Activated CD8-positive, alpha-beta memory T cell treated with anti-CD3 and anti-CD28 coated beads, Interleukin-2, amount 50 U/mL, for 1 hour (primary cell): Measurements from ENCODE around the gene MFF.
A peak's percentile ranks its signal among the peaks of the same experiment; 100 is the strongest.

Experiments used
- DNase-seq: peaks from one replicate; pipeline ENCODE4 v3.0.0-alpha.2; 2020; ENCODE audit errors: extremely low read depth

MFF gene

DNA sequence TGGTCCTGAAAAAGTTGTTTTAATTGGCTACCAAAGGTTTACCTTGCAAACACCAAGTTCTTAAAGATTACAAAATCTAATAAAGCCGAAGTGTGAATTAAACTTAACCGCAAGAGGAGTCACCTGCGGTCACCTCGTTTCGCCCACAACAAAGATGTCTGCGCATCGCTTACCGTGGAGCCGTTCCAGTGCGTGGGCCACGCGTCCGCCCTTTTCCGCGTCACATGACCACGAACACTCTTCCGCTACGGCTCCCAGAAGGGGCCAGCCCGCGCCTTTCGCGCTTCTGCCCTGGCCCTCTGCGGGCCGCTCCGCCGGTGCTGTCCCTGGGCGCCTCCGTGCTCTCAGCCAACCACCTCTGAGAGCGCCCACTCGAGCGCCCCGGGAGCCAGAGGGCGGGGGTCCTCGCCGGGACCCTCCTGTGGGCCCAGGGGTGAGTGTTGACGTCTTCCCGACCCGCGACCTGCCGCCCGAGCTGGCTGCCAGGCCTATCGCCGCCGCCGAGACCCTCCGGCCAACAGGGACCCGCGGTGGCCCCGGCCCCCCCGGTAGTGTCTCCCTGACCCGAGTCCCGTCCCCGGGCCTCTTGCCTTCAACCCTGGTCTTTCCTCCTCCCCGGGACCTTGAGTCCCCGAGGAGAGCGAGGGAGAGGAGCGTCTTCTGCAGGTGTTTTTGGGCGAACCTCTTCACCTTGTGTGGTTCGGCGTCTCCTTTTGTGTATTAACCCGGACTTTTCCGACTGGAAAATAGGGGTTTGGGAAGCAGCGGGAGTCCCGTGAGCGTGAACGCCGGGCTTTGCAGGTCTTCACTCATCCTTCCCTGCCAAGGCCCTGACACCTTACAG is at the start of gene MFF:
Gene MFF (plus strand): TSS at position 257 of the 844 bp plus-strand sequence. CDS start 5,415 bp downstream, outside the sequence.
- peak; percentile 72 for DNase-seq

DNA sequence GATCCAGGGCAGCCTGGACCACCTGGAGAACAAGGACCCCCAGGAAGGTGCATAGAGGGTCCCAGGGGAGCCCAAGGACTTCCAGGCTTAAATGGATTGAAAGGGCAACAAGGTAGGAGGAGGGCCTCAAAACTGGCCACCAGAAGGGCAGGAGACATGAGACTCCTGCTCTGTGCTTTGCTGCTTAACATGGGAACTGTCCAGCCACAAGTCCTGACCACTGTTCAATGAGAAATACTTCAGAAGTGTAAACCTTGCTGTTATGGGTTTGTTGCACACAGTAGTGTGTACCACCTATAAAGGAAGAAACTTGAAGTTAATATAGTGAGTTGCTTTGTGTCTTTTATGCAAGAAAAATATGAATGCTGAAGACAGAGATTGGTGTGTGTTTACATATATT is 44.2 kb upstream of the MFF start:
- DNase-seq: no peak

- DNase-seq: no peak
Measured at GRCh38 chr2:227285741-227286236, 39.3 kb upstream of the MFF start.

- no peak for DNase-seq
Measured at GRCh38 chr2:227287771-227288170, 37.3 kb upstream of the MFF start.

DNA sequence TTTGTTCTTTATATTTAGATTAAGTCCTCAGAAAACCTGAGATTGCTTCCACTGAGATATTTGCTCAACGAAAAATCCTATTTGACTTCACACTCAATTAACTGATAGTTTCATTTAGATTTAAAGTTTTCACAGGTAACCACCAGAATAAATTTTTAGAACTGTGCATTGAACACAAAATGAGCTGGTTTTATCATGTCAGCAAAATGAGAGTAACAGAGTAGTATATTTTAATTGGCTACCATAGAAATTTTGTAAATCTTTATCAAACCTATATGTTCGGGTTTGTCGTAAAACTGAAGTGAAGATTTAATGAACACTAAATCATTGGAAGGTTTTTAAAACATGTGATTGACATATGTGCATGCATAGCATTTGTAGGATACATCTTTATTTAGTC is 32.7 kb upstream of the MFF start:
- DNase-seq: no peak

DNA sequence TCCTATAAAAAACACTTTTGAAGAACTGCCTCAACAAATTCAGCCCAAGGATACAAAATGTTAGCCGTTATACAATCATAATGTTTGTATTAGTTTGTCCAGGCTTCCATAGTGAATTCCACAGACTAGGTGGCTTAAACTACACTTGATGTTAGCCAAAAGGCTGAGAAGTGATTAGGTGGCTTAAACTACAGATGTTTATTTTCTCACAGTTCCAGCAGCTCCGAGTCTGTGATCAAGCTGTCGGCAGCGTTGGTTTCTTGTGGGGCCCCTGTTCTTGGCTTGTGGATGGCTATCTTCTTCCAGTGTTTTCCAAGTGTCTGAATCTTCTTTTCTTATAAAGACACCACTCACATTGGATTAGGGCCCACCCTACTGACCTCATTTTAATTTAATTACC is 31.5 kb upstream of the MFF start:
- no peak for DNase-seq

DNA sequence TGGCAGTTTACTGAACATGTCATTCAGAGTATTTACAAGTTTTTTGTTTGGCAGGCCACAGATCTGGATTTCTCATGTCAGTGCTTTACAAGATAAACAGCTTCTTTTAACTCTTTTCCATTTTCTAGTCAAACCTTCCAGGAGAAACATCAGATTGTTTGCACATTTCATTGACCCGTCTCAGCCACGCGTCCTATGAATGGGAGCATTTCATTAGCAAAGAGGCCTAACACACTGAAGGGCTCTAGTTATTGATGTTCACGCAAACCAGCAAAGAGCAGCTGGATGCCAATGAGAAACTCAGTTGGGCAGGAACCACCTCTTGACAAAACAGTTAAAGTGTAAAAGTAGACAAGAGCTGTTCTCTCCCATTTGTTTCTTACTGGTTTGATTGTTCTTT is 29.2 kb upstream of the MFF start:
- DNase-seq: no peak

DNA sequence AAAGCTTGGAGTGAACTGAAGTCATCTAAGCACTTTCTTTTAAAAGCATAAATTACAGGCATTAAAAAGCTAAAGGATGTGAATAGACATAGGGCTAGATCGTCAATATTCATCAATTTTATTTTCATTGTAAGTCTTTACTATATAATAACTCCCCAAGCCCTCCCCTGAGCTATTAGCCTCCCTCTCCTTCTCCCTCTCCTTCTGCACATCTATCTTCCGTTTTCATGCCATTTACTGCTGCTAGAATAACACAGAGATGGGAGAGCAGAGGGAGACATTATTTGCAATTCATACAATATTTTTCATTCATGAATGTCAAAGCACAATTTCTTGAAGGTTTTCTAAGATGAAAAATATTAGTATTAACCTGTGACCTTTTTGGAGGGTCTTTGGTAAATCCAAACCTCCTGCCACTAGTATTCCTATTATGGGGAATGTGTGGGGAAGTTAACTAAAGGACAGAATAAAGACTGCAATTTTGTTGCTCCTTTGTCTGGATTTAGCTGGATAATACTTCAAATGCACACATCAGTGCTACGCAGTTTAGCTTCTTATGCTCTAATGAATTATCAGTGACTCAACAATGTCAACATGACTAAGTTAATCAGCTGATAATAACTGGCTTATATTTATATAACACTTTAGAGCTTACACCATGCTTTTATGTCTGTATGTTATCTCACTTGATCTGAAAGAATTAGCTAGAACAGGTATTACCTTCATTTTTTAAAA is 28.2 kb upstream of the MFF start:
- DNase-seq: no peak

GRCh38 chr2:227301523-227301922 is 23.5 kb upstream of the MFF start:
- DNase-seq: no peak

- no peak for DNase-seq
Measured at GRCh38 chr2:227308784-227309183, 16.3 kb upstream of the MFF start.

- no peak for DNase-seq
Measured at GRCh38 chr2:227310756-227311110, 14.3 kb upstream of the MFF start.

GRCh38 chr2:227311861-227312506 is 13.1 kb upstream of the MFF start:
- no peak for DNase-seq

GRCh38 chr2:227312579-227312978 is 12.5 kb upstream of the MFF start:
- no peak for DNase-seq

DNA sequence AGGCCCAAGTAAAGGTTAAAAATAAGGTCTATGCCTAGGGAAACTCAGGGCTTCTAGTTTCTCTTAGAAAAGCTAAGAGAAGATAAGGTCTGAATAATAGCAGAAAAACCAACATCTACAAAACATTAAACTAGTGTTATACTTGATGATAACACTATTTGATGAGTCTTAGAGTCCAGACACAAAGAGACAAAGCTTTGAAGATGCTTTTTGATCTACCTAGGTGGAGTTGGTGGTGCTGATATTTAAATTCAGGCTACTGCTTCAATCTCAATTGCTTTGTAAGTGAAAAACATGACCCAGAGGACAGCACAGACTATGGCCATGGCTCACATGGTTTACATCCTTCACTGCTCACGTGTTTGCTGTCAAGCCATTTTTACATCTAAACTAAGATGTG is 11.7 kb upstream of the MFF start:
- DNase-seq: no peak

DNA sequence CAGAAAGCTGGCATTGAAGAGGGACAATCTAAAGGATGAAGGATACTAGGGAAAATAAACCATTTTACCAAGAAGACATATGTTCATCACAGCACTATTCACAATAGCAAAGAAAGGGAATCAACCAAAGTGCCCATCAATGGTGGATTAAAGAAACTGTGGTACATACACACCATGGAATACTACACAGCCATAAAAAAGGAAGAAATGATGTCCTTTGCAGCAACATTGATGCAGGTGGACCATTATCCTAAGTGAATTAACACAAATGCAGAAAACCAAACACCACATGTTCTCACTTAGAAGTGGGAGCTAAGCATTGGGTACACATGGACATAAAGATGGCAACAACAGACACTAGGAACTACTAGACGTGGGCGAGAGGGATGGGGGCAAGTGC is 7.2 kb upstream of the MFF start:
- no peak for DNase-seq

GRCh38 chr2:227320305-227321094 is 4.6 kb upstream of the MFF start:
- DNase-seq: no peak

- no peak for DNase-seq
Measured at GRCh38 chr2:227322530-227323205, 2.4 kb upstream of the MFF start.

- no peak for DNase-seq
Measured at GRCh38 chr2:227323818-227324217, 1.2 kb upstream of the MFF start.

- DNase-seq: no peak
Measured at GRCh38 chr2:227324642-227324994, 433 bp upstream of the MFF start.

DNA sequence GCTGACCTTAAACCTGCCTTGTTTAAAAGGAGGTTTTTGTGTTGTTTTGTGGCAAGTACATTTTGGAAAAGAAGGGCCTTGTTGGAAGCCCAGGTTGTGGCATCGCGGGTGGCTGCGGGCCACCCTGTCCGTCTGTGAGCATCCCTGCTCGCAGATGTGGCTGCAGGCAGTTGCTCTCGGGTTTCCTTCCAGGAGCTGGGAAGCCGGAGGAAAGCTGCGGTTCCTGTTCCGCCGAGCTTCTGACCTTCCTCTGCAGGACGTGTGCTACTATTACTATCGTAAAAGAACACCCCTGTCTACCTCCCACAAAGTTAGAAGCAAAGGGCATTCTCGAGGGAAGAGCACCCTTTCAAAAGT is 766 bp downstream of the MFF start:
- no peak for DNase-seq

DNA sequence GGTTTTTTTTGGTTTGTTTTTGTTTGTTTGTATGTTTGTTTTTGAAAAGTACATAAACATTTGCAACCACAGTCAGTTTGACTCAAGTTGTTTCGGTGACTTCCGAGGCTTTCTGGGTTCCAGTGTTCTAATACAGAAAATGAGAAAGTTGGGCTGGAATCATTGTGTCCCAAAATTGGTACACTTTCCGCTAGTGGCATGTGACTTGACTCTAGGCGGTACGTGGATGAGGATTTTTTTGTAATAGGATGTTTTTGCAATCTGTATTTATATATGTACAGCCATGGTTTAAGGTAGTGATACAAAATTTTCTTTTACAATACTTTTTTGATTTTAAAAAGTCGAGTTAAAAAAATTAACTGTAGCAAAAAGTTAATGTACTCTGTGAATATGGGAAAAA is 1.7 kb downstream of the MFF start:
- DNase-seq: no peak
